GM10266 (cell line): ENCODE data around the gene GPX4.
"Not testable (repeated sequence)": the region's sequence is repeated elsewhere in the genome, so short reads cannot be mapped to it uniquely, and the experiment has no call there.

ENCODE experiments used
- DNase-seq: peaks from one replicate; pipeline ENCODE4 v3.0.0; 2012; ENCODE audit errors: extremely low spot score
- TF ChIP-seq, protein P1 (sequence below): IDR thresholded peaks from 2 replicates; pipeline ENCODE4 v1.5.1; 2012; ENCODE audit warnings: mild to moderate bottlenecking, low read depth; ENCODE audit not compliant: control insufficient read depth, insufficient read depth; ENCODE audit errors: missing control alignments

Gene GPX4

GRCh38 chr19:1111641-1112267 is 8.0 kb downstream of the GPX4 start:
- no peak for DNase-seq
- TF ChIP-seq, protein P1, sequence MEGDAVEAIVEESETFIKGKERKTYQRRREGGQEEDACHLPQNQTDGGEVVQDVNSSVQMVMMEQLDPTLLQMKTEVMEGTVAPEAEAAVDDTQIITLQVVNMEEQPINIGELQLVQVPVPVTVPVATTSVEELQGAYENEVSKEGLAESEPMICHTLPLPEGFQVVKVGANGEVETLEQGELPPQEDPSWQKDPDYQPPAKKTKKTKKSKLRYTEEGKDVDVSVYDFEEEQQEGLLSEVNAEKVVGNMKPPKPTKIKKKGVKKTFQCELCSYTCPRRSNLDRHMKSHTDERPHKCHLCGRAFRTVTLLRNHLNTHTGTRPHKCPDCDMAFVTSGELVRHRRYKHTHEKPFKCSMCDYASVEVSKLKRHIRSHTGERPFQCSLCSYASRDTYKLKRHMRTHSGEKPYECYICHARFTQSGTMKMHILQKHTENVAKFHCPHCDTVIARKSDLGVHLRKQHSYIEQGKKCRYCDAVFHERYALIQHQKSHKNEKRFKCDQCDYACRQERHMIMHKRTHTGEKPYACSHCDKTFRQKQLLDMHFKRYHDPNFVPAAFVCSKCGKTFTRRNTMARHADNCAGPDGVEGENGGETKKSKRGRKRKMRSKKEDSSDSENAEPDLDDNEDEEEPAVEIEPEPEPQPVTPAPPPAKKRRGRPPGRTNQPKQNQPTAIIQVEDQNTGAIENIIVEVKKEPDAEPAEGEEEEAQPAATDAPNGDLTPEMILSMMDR: no peak

DNA sequence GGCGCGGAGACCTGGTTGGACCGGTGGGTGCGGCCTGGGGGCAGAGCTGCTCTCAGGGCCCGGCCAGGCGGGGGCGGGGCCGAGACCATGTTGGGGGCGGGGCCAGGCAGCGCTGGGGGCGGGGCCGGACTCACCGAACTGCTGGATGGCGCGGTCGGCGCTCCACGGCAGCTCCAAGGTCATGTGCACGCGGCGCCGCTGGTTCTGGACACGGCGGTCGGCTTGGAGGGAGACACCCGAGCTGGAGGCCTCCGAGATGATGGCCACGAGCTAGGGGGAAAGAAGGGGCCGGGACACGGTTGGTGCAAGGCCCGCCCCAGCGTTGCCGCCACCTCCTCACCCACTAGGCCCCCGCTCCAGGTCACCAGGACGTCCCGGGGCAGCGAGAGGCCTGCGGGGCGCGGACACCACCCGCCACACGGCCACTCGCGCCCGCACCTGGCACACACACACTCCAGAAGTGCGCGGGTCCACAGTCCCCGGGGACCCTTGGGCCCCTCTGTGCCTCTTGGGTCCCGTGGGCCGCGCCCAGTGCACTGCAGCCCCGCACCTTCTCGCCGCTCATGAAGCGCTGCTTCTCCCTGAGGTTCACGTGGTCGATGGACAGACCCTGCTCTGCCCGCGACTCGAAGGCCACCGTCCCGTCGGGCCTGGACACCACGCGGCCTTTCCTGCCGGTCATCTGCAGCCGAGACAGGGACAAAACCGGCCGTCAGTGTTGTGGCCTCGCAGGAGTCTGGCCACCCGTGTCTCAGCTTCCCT is 8.7 kb downstream of the GPX4 start:
- DNase-seq: no peak
- TF ChIP-seq, protein P1: no peak

GRCh38 chr19:1113030-1113985 is 9.5 kb downstream of the GPX4 start:
- peak; percentile 99 for DNase-seq
- TF ChIP-seq, protein P1: peak; percentile 86

DNA sequence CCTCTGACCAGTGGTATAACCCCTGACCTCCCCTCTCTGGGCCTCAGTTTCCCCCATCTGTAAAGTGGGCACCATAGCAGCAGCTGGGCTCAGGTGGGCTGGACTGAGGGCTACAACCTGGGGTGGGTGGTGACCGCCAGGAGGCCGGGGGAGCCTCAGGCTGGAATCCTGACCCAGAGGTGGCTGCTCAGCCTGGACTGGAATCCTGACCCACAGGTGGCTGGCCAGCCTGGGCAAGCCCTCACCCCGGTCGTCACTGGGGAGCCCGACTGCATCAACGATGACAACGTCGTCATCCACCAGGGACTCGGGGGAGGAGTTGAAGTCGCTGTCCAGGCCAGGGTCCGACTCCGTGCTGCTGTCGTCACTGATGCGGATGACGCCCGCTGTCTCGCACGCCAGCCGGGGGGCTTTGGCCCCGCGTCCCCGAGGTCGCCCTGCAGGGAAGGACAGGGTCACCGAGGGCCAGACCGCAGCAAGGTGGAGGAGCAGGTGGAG is 10.2 kb downstream of the GPX4 start:
- no peak for DNase-seq
- TF ChIP-seq, protein P1: no peak

DNA sequence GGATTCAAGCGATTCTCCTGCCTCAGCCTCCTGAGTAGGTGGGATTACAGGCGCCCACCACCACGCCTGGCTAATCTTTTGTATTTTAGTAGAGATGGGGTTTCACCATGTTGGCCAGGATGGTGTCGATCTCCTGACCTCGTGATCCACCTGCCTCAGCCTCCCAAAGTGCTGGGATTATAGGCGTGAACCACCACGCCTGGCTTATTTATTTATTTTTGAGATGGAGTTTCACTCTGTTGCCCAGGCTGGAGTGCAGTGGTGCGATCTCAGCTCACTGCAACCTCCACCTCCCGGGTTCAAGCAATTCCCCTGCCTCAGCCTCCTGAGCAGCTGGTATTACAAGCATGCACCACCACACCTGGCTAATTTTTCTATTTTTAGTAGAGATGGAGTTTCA is 10.9 kb downstream of the GPX4 start:
- DNase-seq: not testable (repeated sequence)

DNA sequence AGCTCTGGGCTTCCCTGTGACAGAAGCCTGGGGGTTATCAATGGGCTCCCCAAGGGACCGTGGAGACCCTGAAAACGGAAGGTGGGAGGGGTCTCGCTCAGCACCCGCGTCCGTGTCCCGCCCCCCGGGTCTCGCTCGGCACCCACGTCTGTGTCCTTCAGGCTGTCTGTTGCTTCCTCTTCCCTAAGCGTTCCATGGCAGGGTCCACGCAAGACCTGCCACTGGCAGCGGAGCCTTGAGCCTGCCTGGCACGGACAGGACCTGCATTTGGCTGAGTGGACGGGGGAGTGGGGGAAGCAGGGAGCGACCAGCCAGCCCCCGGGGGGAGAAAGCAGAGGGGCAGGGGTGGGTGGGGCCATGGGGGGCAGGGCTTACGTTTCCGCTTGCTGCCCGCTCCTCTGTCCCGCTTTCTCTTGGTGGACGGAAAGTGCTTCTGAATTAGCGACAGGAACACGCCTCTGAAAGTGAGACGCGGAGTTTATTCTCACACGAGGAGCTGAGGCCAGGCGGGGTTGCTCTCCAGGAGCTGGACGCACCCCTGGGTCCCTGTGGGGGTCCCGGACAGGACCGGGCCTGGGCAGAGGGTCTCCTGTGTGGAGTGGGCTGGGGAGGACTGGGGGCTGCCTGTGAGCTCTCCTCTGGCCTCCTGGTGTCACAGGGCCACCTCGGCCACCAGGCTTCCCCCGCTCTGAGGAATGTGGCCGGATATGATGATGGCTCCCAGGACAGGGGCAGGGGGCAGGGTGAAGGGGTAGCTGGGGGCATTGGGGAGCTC is 12.0 kb downstream of the GPX4 start:
- TF ChIP-seq, protein P1: no peak
- DNase-seq: no peak
